IPS-NIHi7 (cell line): Measurements from ENCODE around the gene MMADHC.

Experiments used
- DNase-seq: peaks from one replicate; pipeline ENCODE4 v3.0.0; 2012; ENCODE audit warnings: mixed read lengths; ENCODE audit errors: extremely low spot score

MMADHC gene

GRCh38 chr2:149556452-149556851 lies 31.1 kb downstream of the MMADHC start:
- no peak for DNase-seq

GRCh38 chr2:149552830-149553229 lies 34.7 kb downstream of the MMADHC start:
- no peak for DNase-seq

GRCh38 chr2:149552226-149552625 lies 35.3 kb downstream of the MMADHC start:
- DNase-seq, result no peak

- DNase-seq, result no peak
Observed at GRCh38 chr2:149544692-149545091, 42.9 kb downstream of the MMADHC start.

- DNase-seq, result no peak
Observed at GRCh38 chr2:149543845-149544244, 43.7 kb downstream of the MMADHC start.

- no peak for DNase-seq
Observed at GRCh38 chr2:149540138-149540537, 47.4 kb downstream of the MMADHC start.

- no peak for DNase-seq
Observed at GRCh38 chr2:149538138-149538833, 49.3 kb downstream of the MMADHC start.

GRCh38 chr2:149537092-149537726 lies 50.4 kb downstream of the MMADHC start:
- DNase-seq, result no peak

GRCh38 chr2:149536649-149537048 lies 50.9 kb downstream of the MMADHC start:
- no peak for DNase-seq

- DNase-seq, result no peak
Observed at GRCh38 chr2:149534674-149535073, 52.9 kb downstream of the MMADHC start.

- DNase-seq, result no peak
Observed at GRCh38 chr2:149528983-149529382, 58.6 kb downstream of the MMADHC start.

GRCh38 chr2:149527998-149528755 lies 59.4 kb downstream of the MMADHC start:
- no peak for DNase-seq

- no peak for DNase-seq
Observed at GRCh38 chr2:149526689-149527088, 60.9 kb downstream of the MMADHC start.

- no peak for DNase-seq
Observed at GRCh38 chr2:149525323-149525722, 62.3 kb downstream of the MMADHC start.
